Measurements from ENCODE around the gene MSMP. TPM values are rescaled to one million over a fixed set of nuclear protein-coding genes. Genes with fewer than 3 reads are reported as not detected.

Gene MSMP
- total and polyA plus RNA-seq, 10 of the 15 experiments (the other 5 are each of a cell fraction or from before 2014, with no cell fraction given): 0.33 to 2.4 (median 0.86) TPM; not detected in 4

DNA sequence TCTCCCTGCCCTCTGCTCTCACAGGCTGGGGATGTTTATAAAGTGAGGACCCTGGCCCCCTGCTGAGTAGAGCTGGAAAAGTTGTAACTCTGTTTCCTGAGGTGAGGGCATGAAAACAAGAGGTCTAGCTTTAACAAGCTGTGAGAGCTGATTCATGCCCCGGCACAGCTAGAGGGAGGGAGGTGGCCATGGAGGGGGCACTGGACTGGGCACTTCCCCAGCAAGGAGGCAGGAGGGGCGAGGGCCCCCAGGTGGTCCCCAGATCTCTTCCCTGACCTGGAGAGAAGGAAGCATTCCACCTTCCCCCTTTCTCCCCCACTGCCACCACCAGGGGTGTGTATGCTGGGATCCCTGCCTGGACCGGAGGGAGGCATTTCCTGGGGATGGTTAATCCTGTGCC is at the start of gene MSMP (continued):
- TF ChIP-seq ETV6 (conservative IDR thresholded peaks at IDR 0.05 in 1 of 2, IDR thresholded peaks at IDR 0.05 in 1 of 2; ENCODE audit: borderline replicate concordance in 1 of 2, low read depth in 1 of 2) (no peak), SRF (IDR thresholded peaks at IDR 0.05; ENCODE audit: low read depth in 2 of 2, low read length in 2 of 2) (no peak), EGR1 (IDR thresholded peaks at IDR 0.05; ENCODE audit: borderline replicate concordance in 1 of 2, low read depth in 2 of 2, low read length in 2 of 2) (no peak)

DNA sequence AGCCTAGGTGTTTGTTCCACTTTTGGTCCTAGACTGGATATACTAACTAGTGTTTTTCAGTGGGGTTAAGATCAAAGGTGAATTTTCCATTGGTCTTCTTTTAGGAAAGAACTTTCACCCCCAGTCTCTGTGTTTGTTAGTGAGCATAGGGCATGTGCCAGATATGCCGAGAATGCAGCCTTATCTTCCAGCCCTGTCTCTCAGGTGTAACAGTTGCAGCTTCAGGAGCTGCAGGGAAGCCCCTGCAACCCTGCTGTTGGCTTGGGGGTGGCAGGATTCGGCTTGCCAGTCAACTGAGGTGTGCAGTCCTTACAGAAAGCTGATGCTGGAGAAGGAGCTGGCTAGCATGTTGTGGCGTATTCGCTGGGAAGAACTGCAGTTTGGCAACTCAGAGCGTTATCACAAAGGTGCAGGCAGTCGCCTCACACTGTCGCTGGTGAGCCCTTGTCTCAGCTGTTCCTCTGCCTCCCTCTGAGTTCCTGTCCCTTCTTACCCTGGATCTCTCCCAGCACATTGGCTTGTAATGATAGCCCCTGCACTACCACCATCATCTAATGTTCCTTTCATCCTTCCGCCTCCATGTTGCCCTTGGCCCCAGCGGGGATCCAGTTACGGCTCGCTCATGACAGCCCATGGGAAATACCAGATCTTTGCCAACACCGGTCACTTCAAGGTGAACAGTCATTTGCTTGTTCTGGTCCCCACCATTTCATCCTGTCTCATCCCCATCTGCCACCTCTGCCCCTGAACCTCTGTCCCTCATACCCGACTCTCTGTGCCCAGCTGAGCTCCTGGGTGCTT is 47.5 kb upstream of the MSMP start:
- RAD21 ChIA-PET (ENCODE audit: unreplicated experiment): no interaction called here
- intact Hi-C loops (cut with micrococcal nuclease; ENCODE audit: unreplicated experiment) (no loop called here), in situ Hi-C loops (cut with MboI) (no loop called here)
- H3K36me3 ChIP-seq (ENCODE audit: control insufficient read depth in 2 of 2, insufficient read depth in 2 of 2, low read length in 1 of 2): peaks cover 0 to 20% of the 10 kb centered on the region in 2 experiments; a peak in 2 of 4 replicates
- H3K9ac ChIP-seq (ENCODE audit: control insufficient read depth, insufficient read depth, low read length): no peak overlapping the region
- no peaks in the 10 kb centered on the region for H4K20me1 ChIP-seq (ENCODE audit: control insufficient read depth, insufficient read depth)
- H3K27ac ChIP-seq (ENCODE audit: control insufficient read depth, insufficient read depth): no peak overlapping the region
- H3K4me2 ChIP-seq (ENCODE audit: control insufficient read depth, insufficient read depth): no peak overlapping the region
- WGBS (ENCODE audit: insufficient coverage, insufficient replicate concordance, low lambda C conversion rate, missing lambda C conversion rate): 87% methylated on average over 11 of the region's 13 CpGs
- no peak for ATAC-seq
- no TSS peak for BruUV-seq (replicated peaks)
- SMC1A ChIA-PET (ENCODE audit: uncharacterized antibody, unreplicated experiment): no interaction called here
- CTCF ChIA-PET: interaction anchor here (0.7 to 1.7 kb wide), 4 partner anchors 11 to 73 kb away, joined by 3 to 5 read pairs (median 4); partner anchors contain the start of gene HINT2
- peaks cover 21% of the 10 kb centered on the region for H3K4me1 ChIP-seq (ENCODE audit: control insufficient read depth, insufficient read depth, low read length)
- no peaks in the 10 kb centered on the region for H3K27me3 ChIP-seq (replicated peaks in 1 of 2; ENCODE audit: control insufficient read depth in 2 of 2, insufficient read depth in 2 of 2, low read length in 1 of 2)
- no peaks in the 10 kb centered on the region for H3K9me3 ChIP-seq (replicated peaks; ENCODE audit: control insufficient read depth, insufficient read depth, low read length)
- TF ChIP-seq RBBP5 (conservative IDR thresholded peaks at IDR 0.05): no peak
- no peaks in the 10 kb centered on the region for H3K79me2 ChIP-seq (ENCODE audit: control insufficient read depth, insufficient read depth, low read length)
- no peak for DNase-seq (ENCODE audit: low read depth, low spot score)
- no peak overlapping the region for H2AFZ ChIP-seq (ENCODE audit: control insufficient read depth, low read depth, low read length)
- POLR2A ChIA-PET: interaction anchor here (1.2 kb wide), 1 partner anchor 10 kb away, joined by 4 read pairs; the partner anchor contains the start of gene SPAG8
- no peak for FAIRE-seq
- no peak overlapping the region for H3K4me3 ChIP-seq

Data from GM12878 (cell line).